Measurements from ENCODE around the gene CNTLN. TPM values are rescaled to one million over a fixed set of nuclear protein-coding genes. Genes with fewer than 3 reads are reported as not detected.

The CNTLN gene
- total and polyA plus RNA-seq, 2 donors from 2014 or later: 2.0 to 8.0 TPM

- no peak for DNase-seq
- intact Hi-C loops (cut with DNase I): no loop called here
- no peak overlapping the region for H3K27ac ChIP-seq (ENCODE audit: low read depth in 2 of 2, low read length in 2 of 2)
- H3K9ac ChIP-seq (ENCODE audit: low read length in 3 of 3): no peak overlapping the region
- H3K4me1 ChIP-seq (ENCODE audit: control insufficient read depth in 2 of 3, insufficient read depth in 2 of 3, low read depth in 1 of 3, low read length in 3 of 3): no peaks in the 10 kb centered on the region
- no peak for FAIRE-seq
- H3K36me3 ChIP-seq (ENCODE audit: control insufficient read depth in 2 of 3, insufficient read depth in 3 of 3, low read length in 3 of 3): no peaks in the 10 kb centered on the region
- no peak overlapping the region for H3K4me3 ChIP-seq (ENCODE audit: low read length in 3 of 3)
- H3K9me3 ChIP-seq (ENCODE audit: control insufficient read depth in 2 of 3, insufficient read depth in 1 of 3, low read length in 3 of 3): no peaks in the 10 kb centered on the region
- no peak for TF ChIP-seq CTCF (IDR thresholded peaks at IDR 0.05; ENCODE audit: borderline replicate concordance, extremely low read depth, insufficient read depth)
- no peaks in the 10 kb centered on the region for H3K27me3 ChIP-seq (ENCODE audit: control insufficient read depth, insufficient read depth, low read length)
Measured at GRCh38 chr9:17332115-17332514, 197.3 kb downstream of the CNTLN start.

GRCh38 chr9:17339156-17339555 lies 204.3 kb downstream of the CNTLN start:
- Histone ChIP-seq H3K27me3 (ENCODE audit: control insufficient read depth, insufficient read depth, low read length) (no peaks in the 10 kb centered on the region), H3K4me3 (ENCODE audit: low read length in 3 of 3) (no peak overlapping the region), H3K4me1 (ENCODE audit: control insufficient read depth in 2 of 3, insufficient read depth in 2 of 3, low read depth in 1 of 3, low read length in 3 of 3) (no peaks in the 10 kb centered on the region), H3K9ac (ENCODE audit: low read length in 3 of 3) (no peak overlapping the region), H3K36me3 (ENCODE audit: control insufficient read depth in 2 of 3, insufficient read depth in 3 of 3, low read length in 3 of 3) (peaks cover 0 to 5% (median 3%) of the 10 kb centered on the region in 3 donors), H3K9me3 (ENCODE audit: control insufficient read depth in 2 of 3, insufficient read depth in 1 of 3, low read length in 3 of 3) (no peaks in the 10 kb centered on the region), H3K27ac (ENCODE audit: low read depth in 2 of 2, low read length in 2 of 2) (no peak overlapping the region)
- no peak for TF ChIP-seq CTCF (IDR thresholded peaks at IDR 0.05; ENCODE audit: borderline replicate concordance, extremely low read depth, insufficient read depth)
- no peak for FAIRE-seq
- DNase-seq: no peak
- intact Hi-C loops (cut with DNase I): no loop called here

GRCh38 chr9:17342696-17343095 lies 207.9 kb downstream of the CNTLN start:
- no peak for FAIRE-seq
- no peak overlapping the region for H3K9ac ChIP-seq (ENCODE audit: low read length in 3 of 3)

More at GRCh38 chr9:17342696-17343095, 207.9 kb downstream of the CNTLN start:
- Histone ChIP-seq H3K9me3 (ENCODE audit: control insufficient read depth in 2 of 3, insufficient read depth in 1 of 3, low read length in 3 of 3) (no peaks in the 10 kb centered on the region), H3K27ac (ENCODE audit: low read depth in 2 of 2, low read length in 2 of 2) (no peak overlapping the region), H3K27me3 (ENCODE audit: control insufficient read depth, insufficient read depth, low read length) (no peaks in the 10 kb centered on the region), H3K4me1 (ENCODE audit: control insufficient read depth in 2 of 3, insufficient read depth in 2 of 3, low read depth in 1 of 3, low read length in 3 of 3) (no peaks in the 10 kb centered on the region), H3K36me3 (ENCODE audit: control insufficient read depth in 2 of 3, insufficient read depth in 3 of 3, low read length in 3 of 3) (peaks cover 0 to 5% (median 3%) of the 10 kb centered on the region in 3 donors), H3K4me3 (ENCODE audit: low read length in 3 of 3) (no peak overlapping the region)
- intact Hi-C loops (cut with DNase I): no loop called here
- TF ChIP-seq CTCF (IDR thresholded peaks at IDR 0.05; ENCODE audit: borderline replicate concordance, extremely low read depth, insufficient read depth): no peak
- DNase-seq: no peak

All from kidney (tissue), 14 donors.